ENCODE data around the gene PRKX.
"Not testable (repeated sequence)": the region's sequence is repeated elsewhere in the genome, so short reads cannot be mapped to it uniquely, and the experiment has no call there.

PRKX gene

DNA sequence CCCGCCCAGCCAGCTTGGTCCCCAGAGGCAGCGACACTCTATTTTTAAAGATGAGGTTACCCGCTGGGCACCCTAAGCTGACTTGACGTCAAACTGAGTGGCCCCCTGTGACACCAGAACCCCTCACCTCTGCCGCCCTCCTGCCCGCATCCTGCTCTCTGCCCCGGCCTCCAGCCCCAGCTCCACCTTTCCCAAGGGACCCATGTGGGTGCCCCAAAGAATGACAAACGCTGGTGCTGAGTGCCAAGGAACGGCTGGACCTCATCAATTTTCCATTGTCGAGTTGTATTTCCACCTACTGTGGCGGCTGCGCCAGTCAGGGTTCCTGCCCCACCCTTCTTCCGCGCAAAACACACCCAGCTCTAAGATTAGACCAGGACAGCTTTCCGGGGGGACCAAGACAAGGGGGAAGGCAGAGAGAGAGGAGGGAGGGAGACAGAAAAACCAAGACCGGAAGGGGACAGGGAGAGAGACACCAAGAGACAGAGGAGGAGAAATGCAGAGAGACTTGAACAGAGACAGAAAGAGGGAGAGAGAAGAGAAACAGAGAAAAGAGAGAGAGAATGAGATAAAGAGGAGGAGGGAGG is 2.0 kb downstream of the PRKX start:
- Histone ChIP-seq H3K9me3 (ENCODE audit: control insufficient read depth, insufficient read depth, low read length) (no peaks in the 10 kb centered on the region), H3K4me1 (ENCODE audit: control insufficient read depth, insufficient read depth, low read length) (no peaks in the 10 kb centered on the region), H3K27me3 (ENCODE audit: control insufficient read depth, insufficient read depth, low read length) (no peaks in the 10 kb centered on the region), H3K4me3 (ENCODE audit: low read length) (no peak overlapping the region; the same call in 1 of the 2 replicates), H3K27ac (ENCODE audit: low read length) (no peak overlapping the region), H3K36me3 (ENCODE audit: control insufficient read depth, insufficient read depth, low read length) (no peaks in the 10 kb centered on the region)
- no CpG with 5 or more reads among the region's 16 CpGs for WGBS (ENCODE audit: insufficient coverage, insufficient read length)
- no peak for DNase-seq (ENCODE audit: low read depth, low spot score)

DNA sequence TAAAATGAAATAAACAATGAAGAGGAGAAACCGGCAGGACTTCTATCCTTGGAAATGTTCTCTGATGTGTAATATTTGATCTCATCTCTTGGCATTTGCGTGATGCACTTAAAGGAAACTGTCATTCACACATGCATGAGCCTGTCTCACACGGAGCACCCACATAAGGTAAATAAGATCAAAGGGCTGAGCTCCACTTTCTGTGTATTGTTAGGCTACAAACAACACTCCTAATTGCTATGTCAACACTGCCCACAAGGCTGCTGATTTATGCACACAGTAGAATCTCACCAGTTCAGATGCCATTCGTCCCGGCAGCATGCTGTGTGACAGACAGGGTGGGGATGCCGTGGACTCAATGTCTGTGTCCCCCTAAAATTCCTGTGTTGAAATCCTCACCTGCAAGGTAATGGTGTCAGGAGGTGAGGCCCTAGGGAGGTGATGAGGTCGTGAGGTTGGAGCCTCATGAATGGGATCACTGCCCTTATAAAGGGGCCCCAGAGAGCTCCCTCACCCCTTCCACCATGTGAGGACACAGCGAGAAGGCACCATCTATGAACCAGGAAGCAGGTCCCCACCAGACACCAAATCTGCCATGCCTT is 5.7 kb downstream of the PRKX start:
- not testable (repeated sequence) for H3K9me3 ChIP-seq (ENCODE audit: control insufficient read depth, insufficient read depth, low read length); H3K27me3 ChIP-seq (ENCODE audit: control insufficient read depth, insufficient read depth, low read length); H3K4me3 ChIP-seq (ENCODE audit: low read length); H3K4me1 ChIP-seq (ENCODE audit: control insufficient read depth, insufficient read depth, low read length); H3K27ac ChIP-seq (ENCODE audit: low read length); H3K36me3 ChIP-seq (ENCODE audit: control insufficient read depth, insufficient read depth, low read length); DNase-seq (ENCODE audit: low read depth, low spot score)
- no CpG with 5 or more reads among the region's 8 CpGs for WGBS (ENCODE audit: insufficient coverage, insufficient read length)

DNA sequence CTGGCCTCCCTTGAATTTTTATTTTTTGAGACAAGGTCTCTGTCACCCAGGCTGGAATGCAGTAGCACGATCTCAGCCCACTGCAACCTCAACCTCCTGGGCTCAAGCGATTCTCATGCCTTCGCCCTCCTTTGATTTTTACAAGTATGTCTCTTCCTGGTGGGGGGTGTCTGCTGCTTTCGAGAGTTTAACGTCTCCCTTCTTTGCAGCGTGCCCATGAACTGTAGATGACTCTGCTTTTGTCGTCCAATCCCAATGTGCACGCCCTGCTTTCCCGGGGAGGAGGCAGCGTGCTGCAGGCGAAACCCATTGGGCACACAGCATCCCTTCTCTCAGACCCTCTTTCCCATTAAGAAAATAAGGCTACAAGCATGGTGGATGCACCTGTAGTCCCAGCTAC is 7.0 kb downstream of the PRKX start:
- H3K27ac ChIP-seq (ENCODE audit: low read length) = no peak overlapping the region
- H3K9me3 ChIP-seq (ENCODE audit: control insufficient read depth, insufficient read depth, low read length) = no peaks in the 10 kb centered on the region
- no CpG with 5 or more reads among the region's 11 CpGs for WGBS (ENCODE audit: insufficient coverage, insufficient read length)
- no peaks in the 10 kb centered on the region for H3K4me1 ChIP-seq (ENCODE audit: control insufficient read depth, insufficient read depth, low read length)
- H3K4me3 ChIP-seq (ENCODE audit: low read length) = no peak overlapping the region
- no peaks in the 10 kb centered on the region for H3K36me3 ChIP-seq (ENCODE audit: control insufficient read depth, insufficient read depth, low read length)
- no peak for DNase-seq (ENCODE audit: low read depth, low spot score)
- no peaks in the 10 kb centered on the region for H3K27me3 ChIP-seq (ENCODE audit: control insufficient read depth, insufficient read depth, low read length)

DNA sequence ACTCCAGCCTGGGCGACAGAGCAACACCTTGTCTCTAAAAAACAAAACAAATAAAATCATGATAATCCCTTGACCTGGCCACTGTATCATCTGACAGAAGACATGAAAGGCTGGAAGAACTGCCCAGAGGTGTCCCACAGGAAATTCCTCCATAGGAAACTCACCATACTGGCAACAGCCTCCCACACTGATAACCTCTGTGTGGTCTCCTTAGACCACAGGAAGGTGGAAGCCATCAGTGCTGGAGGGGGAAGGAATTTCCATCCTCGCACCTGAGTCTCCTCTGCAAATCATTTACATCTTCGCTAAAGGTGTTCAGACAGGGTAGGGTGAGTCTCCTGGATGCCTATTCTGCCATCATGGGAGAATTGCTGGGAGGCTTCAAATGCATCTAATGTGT is 10.2 kb downstream of the PRKX start:
- not testable (repeated sequence) for H3K4me1 ChIP-seq (ENCODE audit: control insufficient read depth, insufficient read depth, low read length); H3K36me3 ChIP-seq (ENCODE audit: control insufficient read depth, insufficient read depth, low read length); H3K9me3 ChIP-seq (ENCODE audit: control insufficient read depth, insufficient read depth, low read length); H3K27ac ChIP-seq (ENCODE audit: low read length); DNase-seq (ENCODE audit: low read depth, low spot score); H3K27me3 ChIP-seq (ENCODE audit: control insufficient read depth, insufficient read depth, low read length); H3K4me3 ChIP-seq (ENCODE audit: low read length)
- no CpG with 5 or more reads among the region's 3 CpGs for WGBS (ENCODE audit: insufficient coverage, insufficient read length)

DNA sequence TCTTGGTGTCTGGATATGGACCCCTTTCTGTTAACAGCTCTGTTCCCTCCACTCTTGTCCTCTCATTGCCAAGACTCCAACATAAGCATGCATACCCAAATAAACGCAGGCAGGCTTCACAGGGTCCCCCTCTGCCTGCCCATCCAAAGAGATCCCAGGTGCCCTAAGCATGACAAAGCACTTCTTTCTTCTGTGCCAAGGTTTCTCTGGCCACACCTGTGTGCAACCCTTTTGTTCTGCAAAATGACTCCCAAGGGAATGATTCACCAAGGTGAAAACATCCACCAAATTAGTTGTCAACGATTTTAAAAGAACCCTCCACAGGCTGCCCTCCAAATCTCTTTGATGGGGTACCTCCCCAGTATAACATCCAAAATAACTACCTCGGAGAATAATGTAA is 11.4 kb downstream of the PRKX start:
- not testable (repeated sequence) for H3K9me3 ChIP-seq (ENCODE audit: control insufficient read depth, insufficient read depth, low read length); DNase-seq (ENCODE audit: low read depth, low spot score); H3K36me3 ChIP-seq (ENCODE audit: control insufficient read depth, insufficient read depth, low read length); H3K4me3 ChIP-seq (ENCODE audit: low read length); H3K4me1 ChIP-seq (ENCODE audit: control insufficient read depth, insufficient read depth, low read length); H3K27me3 ChIP-seq (ENCODE audit: control insufficient read depth, insufficient read depth, low read length); H3K27ac ChIP-seq (ENCODE audit: low read length)
- WGBS (ENCODE audit: insufficient coverage, insufficient read length) = no CpG with 5 or more reads among the region's 3 CpGs

DNA sequence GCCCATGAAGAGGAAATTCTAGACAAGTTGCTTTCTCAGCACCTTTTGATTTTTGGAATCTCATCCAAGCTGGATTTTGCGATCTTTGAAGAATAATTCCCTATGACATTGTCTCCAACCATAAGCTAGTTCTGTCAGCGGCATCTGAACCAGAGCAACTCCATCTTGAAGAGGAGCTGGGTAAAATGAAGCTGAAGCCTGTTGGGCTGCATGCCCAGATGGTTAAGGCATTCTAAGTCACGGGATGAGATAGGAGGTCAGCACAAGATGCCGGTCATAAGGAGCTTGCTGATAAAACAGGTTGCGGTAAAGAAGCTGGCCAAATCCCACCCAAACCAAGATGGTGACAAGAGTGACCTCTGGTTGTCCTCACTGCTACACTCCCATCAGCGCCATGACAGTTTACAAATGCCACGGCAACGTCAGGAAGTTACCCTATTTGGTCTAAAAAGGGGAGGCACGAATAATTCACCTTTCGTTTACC is 12.0 kb downstream of the PRKX start:
- H3K27me3 ChIP-seq (ENCODE audit: control insufficient read depth, insufficient read depth, low read length); H3K27ac ChIP-seq (ENCODE audit: low read length); DNase-seq (ENCODE audit: low read depth, low spot score); H3K4me3 ChIP-seq (ENCODE audit: low read length); H3K4me1 ChIP-seq (ENCODE audit: control insufficient read depth, insufficient read depth, low read length); H3K9me3 ChIP-seq (ENCODE audit: control insufficient read depth, insufficient read depth, low read length); H3K36me3 ChIP-seq (ENCODE audit: control insufficient read depth, insufficient read depth, low read length): not testable (repeated sequence)
- no CpG with 5 or more reads among the region's 10 CpGs for WGBS (ENCODE audit: insufficient coverage, insufficient read length)

DNA sequence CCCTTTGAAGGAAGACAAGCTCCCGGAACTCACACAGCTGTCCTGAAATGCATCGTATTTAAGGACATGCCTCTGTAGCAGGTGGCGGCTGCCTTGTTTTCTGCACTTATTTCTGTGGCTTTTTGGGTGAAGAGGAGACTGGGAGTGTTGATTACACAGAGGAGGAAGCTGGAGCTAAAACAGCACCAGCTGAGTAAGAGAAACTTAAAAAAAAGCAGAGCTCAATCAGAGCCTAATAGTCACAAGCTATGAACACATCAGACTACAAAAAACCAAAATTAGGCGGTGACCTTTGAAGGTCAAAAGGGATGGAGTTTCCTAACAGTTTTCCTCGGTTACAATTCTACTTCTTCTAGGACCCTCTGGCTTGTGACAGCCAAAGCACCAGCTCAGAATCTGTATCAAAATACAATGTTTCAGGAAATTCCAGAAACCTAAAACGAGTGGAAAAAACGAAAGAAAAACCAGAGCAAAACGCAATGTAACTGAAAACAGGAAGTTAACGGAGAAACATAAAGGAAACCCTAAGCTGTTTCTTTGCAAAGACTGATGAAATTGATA is 13.5 kb downstream of the PRKX start:
- H3K4me1 ChIP-seq (ENCODE audit: control insufficient read depth, insufficient read depth, low read length) = no peaks in the 10 kb centered on the region
- DNase-seq (ENCODE audit: low read depth, low spot score) = no peak
- H3K36me3 ChIP-seq (ENCODE audit: control insufficient read depth, insufficient read depth, low read length) = no peaks in the 10 kb centered on the region
- no peaks in the 10 kb centered on the region for H3K9me3 ChIP-seq (ENCODE audit: control insufficient read depth, insufficient read depth, low read length)
- WGBS (ENCODE audit: insufficient coverage, insufficient read length) = no CpG with 5 or more reads among the region's 9 CpGs
- no peak overlapping the region for H3K4me3 ChIP-seq (ENCODE audit: low read length)
- no peaks in the 10 kb centered on the region for H3K27me3 ChIP-seq (ENCODE audit: control insufficient read depth, insufficient read depth, low read length)
- no peak overlapping the region for H3K27ac ChIP-seq (ENCODE audit: low read length)

DNA sequence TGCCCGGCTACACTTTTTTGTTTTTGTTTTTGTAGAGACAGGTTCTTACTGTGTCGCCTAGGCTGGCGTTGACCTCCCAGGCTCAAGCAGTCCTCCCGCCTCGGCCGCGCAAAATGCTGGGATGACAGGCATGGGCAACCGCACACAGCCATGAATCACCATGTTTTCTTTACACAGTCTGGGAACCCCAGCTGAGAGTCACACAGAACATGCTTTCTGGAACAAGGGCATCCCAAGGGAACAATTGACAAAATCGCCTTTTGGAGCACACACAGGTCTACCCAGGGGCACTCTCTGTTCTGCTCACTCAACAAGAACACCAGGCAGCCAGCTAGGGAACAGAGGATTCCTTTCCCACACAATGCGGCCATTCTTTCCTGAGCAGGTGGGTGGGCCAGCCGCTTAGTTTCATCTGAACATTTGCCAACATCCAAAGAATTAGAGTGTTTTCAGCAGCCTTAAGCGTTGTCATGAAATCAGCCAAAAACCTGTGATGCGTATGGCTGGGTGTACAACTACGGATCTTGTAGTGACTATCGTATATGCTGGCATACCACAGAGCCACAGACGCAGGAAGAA is 15.7 kb downstream of the PRKX start:
- H3K27me3 ChIP-seq (ENCODE audit: control insufficient read depth, insufficient read depth, low read length) = no peaks in the 10 kb centered on the region
- H3K9me3 ChIP-seq (ENCODE audit: control insufficient read depth, insufficient read depth, low read length) = no peaks in the 10 kb centered on the region
- WGBS (ENCODE audit: insufficient coverage, insufficient read length) = no CpG with 5 or more reads among the region's 16 CpGs
- H3K4me1 ChIP-seq (ENCODE audit: control insufficient read depth, insufficient read depth, low read length) = no peaks in the 10 kb centered on the region
- H3K27ac ChIP-seq (ENCODE audit: low read length) = no peak overlapping the region
- no peaks in the 10 kb centered on the region for H3K36me3 ChIP-seq (ENCODE audit: control insufficient read depth, insufficient read depth, low read length)
- no peak for DNase-seq (ENCODE audit: low read depth, low spot score)
- H3K4me3 ChIP-seq (ENCODE audit: low read length) = no peak overlapping the region

DNA sequence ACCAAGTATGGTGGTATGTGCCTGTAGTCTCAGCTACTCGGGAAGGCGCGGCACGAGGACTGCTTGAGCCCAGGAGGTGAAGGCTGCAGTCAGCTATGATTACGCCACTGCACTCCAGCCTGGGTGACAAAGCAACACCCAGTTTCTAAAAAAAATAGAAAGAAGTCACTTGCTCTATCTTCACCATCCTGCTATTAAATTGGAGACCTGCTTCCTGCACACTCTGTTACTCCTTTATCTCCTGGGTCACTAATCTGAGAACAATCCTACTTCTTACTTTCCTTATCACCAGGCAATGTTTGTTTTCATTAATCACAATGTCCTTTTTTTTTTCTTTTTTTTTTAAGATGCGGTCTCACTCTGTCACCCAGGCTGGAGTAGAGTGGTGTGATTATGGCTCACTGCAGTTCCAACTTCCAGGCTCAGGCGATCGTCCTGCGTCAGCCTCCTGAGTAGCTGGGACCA is 16.2 kb downstream of the PRKX start:
- Histone ChIP-seq H3K36me3 (ENCODE audit: control insufficient read depth, insufficient read depth, low read length) (no peaks in the 10 kb centered on the region), H3K4me3 (ENCODE audit: low read length) (no peak overlapping the region), H3K27me3 (ENCODE audit: control insufficient read depth, insufficient read depth, low read length) (no peaks in the 10 kb centered on the region), H3K9me3 (ENCODE audit: control insufficient read depth, insufficient read depth, low read length) (no peaks in the 10 kb centered on the region), H3K27ac (ENCODE audit: low read length) (no peak overlapping the region), H3K4me1 (ENCODE audit: control insufficient read depth, insufficient read depth, low read length) (no peaks in the 10 kb centered on the region)
- no CpG with 5 or more reads among the region's 9 CpGs for WGBS (ENCODE audit: insufficient coverage, insufficient read length)
- DNase-seq (ENCODE audit: low read depth, low spot score) = no peak

DNA sequence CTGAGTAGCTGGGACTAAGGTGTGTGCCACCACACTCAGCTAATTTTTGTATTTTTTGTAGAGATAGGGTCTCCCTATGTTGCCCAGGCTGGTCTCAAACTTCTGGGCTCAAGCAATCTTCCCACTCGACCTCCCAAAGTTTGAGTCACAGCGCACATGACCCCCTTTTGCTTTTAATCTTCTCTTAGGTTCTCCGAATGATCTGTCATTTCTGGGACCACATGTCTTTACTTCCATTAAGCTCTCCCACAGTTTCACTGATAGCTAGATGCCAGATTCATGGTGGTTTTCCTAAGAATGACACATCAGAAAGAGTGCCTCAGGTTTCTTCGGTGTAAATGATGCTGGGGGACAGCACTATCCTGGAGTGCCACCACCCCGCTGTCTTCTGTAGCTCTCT is 17.9 kb downstream of the PRKX start:
- DNase-seq (ENCODE audit: low read depth, low spot score) = no peak
- no peak overlapping the region for H3K27ac ChIP-seq (ENCODE audit: low read length)
- H3K27me3 ChIP-seq (ENCODE audit: control insufficient read depth, insufficient read depth, low read length) = no peaks in the 10 kb centered on the region
- H3K36me3 ChIP-seq (ENCODE audit: control insufficient read depth, insufficient read depth, low read length) = no peaks in the 10 kb centered on the region
- no peak overlapping the region for H3K4me3 ChIP-seq (ENCODE audit: low read length)
- H3K4me1 ChIP-seq (ENCODE audit: control insufficient read depth, insufficient read depth, low read length) = no peaks in the 10 kb centered on the region; the same call in 1 of the 2 replicates
- no CpG with 5 or more reads among the region's 5 CpGs for WGBS (ENCODE audit: insufficient coverage, insufficient read length)
- H3K9me3 ChIP-seq (ENCODE audit: control insufficient read depth, insufficient read depth, low read length) = no peaks in the 10 kb centered on the region
